Glutamatergic neuron (in vitro differentiated cells): ENCODE measurements around the gene MRFAP1L1. TPM values are rescaled to one million over a fixed set of nuclear protein-coding genes. Genes with fewer than 3 reads are reported as not detected.
A peak's percentile ranks its signal among the peaks of the same experiment; 100 is the strongest.

ENCODE experiments used
- DNase-seq: peaks from one replicate; pipeline ENCODE4 v3.0.0; 2022
- H3K27ac Mint-ChIP-seq: one replicate; pipeline ENCODE4 v1.8.0; 2020; ENCODE audit warnings: mild to moderate bottlenecking, mixed read lengths, inconsistent platforms; ENCODE audit not compliant: unreplicated experiment
- H3K27me3 Mint-ChIP-seq: one replicate; pipeline ENCODE4 v1.8.0; 2020; ENCODE audit warnings: mild to moderate bottlenecking, moderate library complexity, mixed read lengths, inconsistent platforms; ENCODE audit not compliant: unreplicated experiment
- H3K36me3 Mint-ChIP-seq: one replicate; pipeline ENCODE4 v1.8.0; 2020; ENCODE audit warnings: mild to moderate bottlenecking, mixed read lengths, inconsistent platforms; ENCODE audit not compliant: unreplicated experiment
- H3K4me1 Mint-ChIP-seq: one replicate; pipeline ENCODE4 v1.8.0; 2020; ENCODE audit warnings: mild to moderate bottlenecking, low read depth, mixed read lengths, inconsistent platforms; ENCODE audit not compliant: unreplicated experiment
- H3K4me3 Mint-ChIP-seq: one replicate; pipeline ENCODE4 v1.8.0; 2020; ENCODE audit warnings: mild to moderate bottlenecking, mixed read lengths, inconsistent platforms; ENCODE audit not compliant: unreplicated experiment
- H3K9me3 Mint-ChIP-seq: one replicate; pipeline ENCODE4 v1.8.0; 2020; ENCODE audit warnings: mild to moderate bottlenecking, moderate library complexity, mixed read lengths, inconsistent platforms; ENCODE audit not compliant: unreplicated experiment
- CTCF ChIP-seq: fragments of 200-600 bp; sonication (generic); IDR thresholded peaks from one replicate; pipeline ENCODE4 v1.5.0; 2021; ENCODE audit not compliant: partially characterized antibody, unreplicated experiment
- total RNA-seq: library from RNA; stranded (reverse); fragmentation: NEBNext Ultra II Directional; extraction: Animal tissue kit (Norgen Biotek cat#: 25700); gene quantifications from one replicate; pipeline ENCODE4 v1.2.1, GENCODE V29; 2021; ENCODE audit not compliant: unreplicated experiment

Gene MRFAP1L1
- total RNA-seq, 1 donor from 2014 or later = 66.1 TPM

DNA sequence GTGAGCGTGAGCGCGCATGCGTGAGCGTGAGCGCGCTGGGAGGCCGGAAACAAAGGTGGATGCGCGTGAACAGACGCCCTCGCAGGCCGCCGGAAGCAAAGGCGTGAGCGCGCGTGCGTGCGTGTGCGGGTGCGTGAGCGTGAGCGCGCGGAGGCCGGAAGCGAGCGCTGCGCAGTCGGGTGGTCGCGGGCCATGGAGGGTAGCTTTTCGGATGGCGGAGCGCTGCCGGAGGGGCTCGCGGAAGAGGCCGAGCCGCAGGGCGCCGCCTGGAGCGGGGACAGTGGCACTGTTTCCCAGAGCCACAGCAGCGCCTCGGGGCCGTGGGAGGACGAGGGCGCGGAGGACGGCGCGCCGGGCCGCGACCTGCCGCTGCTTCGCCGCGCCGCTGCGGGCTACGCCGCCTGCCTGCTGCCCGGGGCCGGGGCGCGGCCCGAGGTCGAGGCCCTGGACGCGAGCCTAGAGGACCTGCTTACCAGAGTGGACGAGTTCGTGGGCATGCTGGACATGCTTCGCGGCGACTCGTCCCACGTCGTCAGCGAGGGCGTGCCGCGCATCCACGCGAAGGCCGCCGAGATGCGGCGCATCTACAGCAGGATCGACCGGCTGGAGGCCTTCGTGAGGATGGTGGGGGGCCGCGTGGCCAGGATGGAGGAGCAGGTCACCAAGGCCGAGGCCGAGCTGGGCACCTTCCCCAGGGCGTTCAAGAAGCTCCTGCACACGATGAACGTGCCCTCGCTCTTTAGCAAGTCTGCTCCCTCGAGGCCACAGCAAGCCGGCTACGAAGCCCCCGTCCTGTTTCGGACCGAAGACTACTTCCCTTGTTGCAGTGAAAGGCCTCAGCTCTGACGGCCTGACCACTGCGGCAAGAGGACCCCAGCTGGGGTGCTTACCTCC, 6.6 kb upstream of the MRFAP1L1 start, which contains the start of gene BLOC1S4:
Gene BLOC1S4, plus strand, starts transcription at position 157 of the 894 bp plus-strand sequence. Its CDS starts 36 bp downstream, at position 193.
- no peak for TF ChIP-seq CTCF
- peaks cover 5% of the 10 kb centered on the region for H3K27me3 Mint-ChIP-seq
- peaks cover 15% of the 10 kb centered on the region for H3K4me1 Mint-ChIP-seq
- peaks cover 3% of the 10 kb centered on the region for H3K9me3 Mint-ChIP-seq
- peak within 1 kb of the TSS; percentile 92 for H3K4me3 Mint-ChIP-seq
- no peaks in the 10 kb centered on the region for H3K36me3 Mint-ChIP-seq
- DNase-seq = peak; percentile 88
- H3K27ac Mint-ChIP-seq = peak within 1 kb of the TSS; percentile 94

GRCh38 chr4:6715704-6716017, 6.0 kb upstream of the MRFAP1L1 start:
- H3K27me3 Mint-ChIP-seq = peaks cover 7% of the 10 kb centered on the region
- H3K36me3 Mint-ChIP-seq = no peaks in the 10 kb centered on the region
- DNase-seq = no peak

GRCh38 chr4:6714954-6715353, 5.3 kb upstream of the MRFAP1L1 start:
- H3K4me3 Mint-ChIP-seq = peak overlapping the region; percentile 36
- peaks cover 10% of the 10 kb centered on the region for H3K27me3 Mint-ChIP-seq
- no peak overlapping the region for H3K27ac Mint-ChIP-seq
- no peak for DNase-seq
- no peaks in the 10 kb centered on the region for H3K36me3 Mint-ChIP-seq
- H3K4me1 Mint-ChIP-seq = peaks cover 14% of the 10 kb centered on the region
- no peak for TF ChIP-seq CTCF
- peaks cover 3% of the 10 kb centered on the region for H3K9me3 Mint-ChIP-seq

More at GRCh38 chr4:6715704-6716017, 6.0 kb upstream of the MRFAP1L1 start:
- Mint-ChIP-seq H3K9me3 (peaks cover 3% of the 10 kb centered on the region), H3K4me1 (peaks cover 12% of the 10 kb centered on the region), H3K4me3 (peak overlapping the region; percentile 92), H3K27ac (peak overlapping the region; percentile 94)
- TF ChIP-seq CTCF = no peak

- peaks cover 18% of the 10 kb centered on the region for H3K4me1 Mint-ChIP-seq
- H3K36me3 Mint-ChIP-seq = no peaks in the 10 kb centered on the region
- H3K9me3 Mint-ChIP-seq = peaks cover 3% of the 10 kb centered on the region
- H3K27me3 Mint-ChIP-seq = peaks cover 12% of the 10 kb centered on the region
- no peak for TF ChIP-seq CTCF
- H3K4me3 Mint-ChIP-seq = peak overlapping the region; percentile 99
- no peak for DNase-seq
- H3K27ac Mint-ChIP-seq = no peak overlapping the region
Measured at GRCh38 chr4:6710996-6711395, 1.3 kb upstream of the MRFAP1L1 start.

DNA sequence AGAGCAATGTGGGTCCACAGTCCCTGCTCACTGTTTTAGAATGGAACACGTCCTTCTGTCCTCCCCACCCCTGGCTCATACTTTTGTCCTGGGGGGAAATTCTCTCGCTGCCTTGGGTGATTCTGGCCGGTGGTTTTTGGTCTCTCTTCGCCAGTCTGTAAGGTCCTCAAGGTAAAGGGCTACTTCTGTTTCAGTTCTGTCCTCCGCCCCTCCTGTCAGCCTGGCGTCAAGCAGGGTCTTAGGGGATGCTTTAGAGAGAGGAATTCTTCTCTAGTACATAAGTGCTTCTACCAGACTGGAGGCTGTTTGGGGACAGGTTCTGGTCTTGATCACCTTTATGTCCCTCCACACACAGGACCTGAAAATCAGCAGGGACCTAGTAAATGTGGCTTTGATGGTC, 617 bp upstream of the MRFAP1L1 start:
- H3K27ac Mint-ChIP-seq = peak overlapping the region; percentile 89
- TF ChIP-seq CTCF = no peak
- peaks cover 9% of the 10 kb centered on the region for H3K27me3 Mint-ChIP-seq
- H3K36me3 Mint-ChIP-seq = no peaks in the 10 kb centered on the region
- peak overlapping the region; percentile 99 for H3K4me3 Mint-ChIP-seq
- DNase-seq = no peak
- peaks cover 18% of the 10 kb centered on the region for H3K4me1 Mint-ChIP-seq
- no peaks in the 10 kb centered on the region for H3K9me3 Mint-ChIP-seq
